Cardiac muscle cell (in vitro differentiated cells and primary cell): Measurements from ENCODE around the gene MYPN. TPM values are rescaled to one million over a fixed set of nuclear protein-coding genes. Genes with fewer than 3 reads are reported as not detected.

Experiments used
- DNase-seq, 2 donors: peaks; one replicate each; pipeline versions ENCODE4 v3.0.0 to v3.0.0-alpha.2; 2010 to 2017; ENCODE audit warnings: low read depth in 1 of 2, low spot score in 1 of 2
- H3K27ac ChIP-seq: fragments of 200-600 bp; sonication (generic); 2 replicates; pipeline ENCODE4 v1.5.1; 2016
- H3K27me3 ChIP-seq: fragments of 200-600 bp; sonication (generic); 2 replicates; pipeline ENCODE4 v1.6.0; 2016; ENCODE audit warnings: control low read depth
- H3K36me3 ChIP-seq: fragments of 200-600 bp; sonication (generic); 2 replicates; pipeline ENCODE4 v1.5.1; 2016; ENCODE audit warnings: control low read depth
- H3K4me1 ChIP-seq: fragments of 200-600 bp; sonication (generic); 2 replicates; pipeline ENCODE4 v1.8.1; 2017; ENCODE audit warnings: low read depth, mild to moderate bottlenecking, mixed run types
- H3K4me3 ChIP-seq: fragments of 200-600 bp; sonication (generic); 2 replicates; pipeline ENCODE4 v1.5.1; 2016; ENCODE audit warnings: mild to moderate bottlenecking
- H3K9me3 ChIP-seq: fragments of 200-600 bp; sonication (generic); 2 replicates; pipeline ENCODE4 v1.5.1; 2017; ENCODE audit warnings: low read depth, mild to moderate bottlenecking, control low read depth
- CTCF ChIP-seq: IDR thresholded peaks from 2 replicates; pipeline ENCODE4 v1.5.1; 2012; ENCODE audit warnings: low read depth, mild to moderate bottlenecking, low read length
- polyA plus RNA-seq: library from polyadenylated mRNA; unstranded; fragments of >200 nt; fragmentation: Nextera tagmentation; extraction: Ambion mirVana; gene quantifications from 2 replicates; pipeline ENCODE4 v1.2.1, GENCODE V29; 2016
- total RNA-seq: library from RNA; depleted of rRNA; stranded (reverse); fragments of >200 nt; gene quantifications from 2 replicates; pipeline ENCODE4 v1.2.3, GENCODE V29; 2016

The MYPN gene
- total and polyA plus RNA-seq, 2 experiments from 2014 or later = 3.9 TPM

GRCh38 chr10:68251625-68252495, 142.6 kb downstream of the MYPN start:
- no peak for TF ChIP-seq CTCF
- Histone ChIP-seq H3K27ac (no peak overlapping the region), H3K36me3 (no peaks in the 10 kb centered on the region), H3K4me3 (no peak overlapping the region), H3K9me3 (no peaks in the 10 kb centered on the region), H3K27me3 (no peaks in the 10 kb centered on the region), H3K4me1 (peaks cover 1% of the 10 kb centered on the region)
- no peak for DNase-seq

- no peak for DNase-seq
- peaks cover 9% of the 10 kb centered on the region for H3K4me1 ChIP-seq
- no peaks in the 10 kb centered on the region for H3K27me3 ChIP-seq
- no peak for TF ChIP-seq CTCF
- H3K4me3 ChIP-seq = no peak overlapping the region
- H3K27ac ChIP-seq = no peak overlapping the region
- H3K9me3 ChIP-seq = no peaks in the 10 kb centered on the region
- H3K36me3 ChIP-seq = no peaks in the 10 kb centered on the region
Observed at GRCh38 chr10:68253346-68253745, 144.1 kb downstream of the MYPN start.

- peak; percentile 20 to 63 for DNase-seq
- Histone ChIP-seq H3K9me3 (no peaks in the 10 kb centered on the region), H3K27ac (peak overlapping the region; percentile 11), H3K27me3 (no peaks in the 10 kb centered on the region), H3K36me3 (no peaks in the 10 kb centered on the region), H3K4me3 (no peak overlapping the region), H3K4me1 (peaks cover 9% of the 10 kb centered on the region)
- TF ChIP-seq CTCF = no peak
Observed at GRCh38 chr10:68261132-68261856, 152.0 kb downstream of the MYPN start.

Other genes starting within 250 kb of the MYPN start
- gene SIRT1, start 224.8 kb upstream of the MYPN start, total RNA-seq = 12.7 and 17.4 TPM in 2 replicates
- 19.5 and 20.7 TPM in 2 replicates for gene SIRT1, start 224.8 kb upstream of the MYPN start, polyA plus RNA-seq
- 30.3 and 38.7 TPM in 2 replicates for gene HERC4, start 34.2 kb upstream of the MYPN start, total RNA-seq
- 35.1 and 60.2 TPM in 2 replicates for gene HERC4, start 34.2 kb upstream of the MYPN start, polyA plus RNA-seq
- 0.11 TPM in 1 of 2 replicates, not detected in the other for gene ATOH7, start 122.6 kb downstream of the MYPN start, total RNA-seq
- 0.29 and 0.50 TPM in 2 replicates for gene ATOH7, start 122.6 kb downstream of the MYPN start, polyA plus RNA-seq
- 34.8 and 96.1 TPM in 2 replicates for gene HNRNPH3, start 222.6 kb downstream of the MYPN start, total RNA-seq
- 182 and 249 TPM in 2 replicates for gene HNRNPH3, start 222.6 kb downstream of the MYPN start, polyA plus RNA-seq
- gene PBLD, start 223.4 kb downstream of the MYPN start, total RNA-seq = 4.5 and 4.6 TPM in 2 replicates
- 4.6 and 5.6 TPM in 2 replicates for gene PBLD, start 223.4 kb downstream of the MYPN start, polyA plus RNA-seq